VCaP (cell line): ENCODE measurements around the gene COL18A1.
A peak's percentile ranks its signal among the peaks of the same experiment; 100 is the strongest.

ENCODE experiments used
- H3K27ac ChIP-seq: fragments of 450-650 bp; 2 replicates; pipeline ENCODE4 v1.5.1; 2017
- CTCF ChIP-seq: fragments of 450-650 bp; conservative IDR thresholded peaks from 2 replicates; pipeline ENCODE4 v1.5.1; 2017; ENCODE audit warnings: mild to moderate bottlenecking, moderate library complexity

COL18A1 gene

DNA sequence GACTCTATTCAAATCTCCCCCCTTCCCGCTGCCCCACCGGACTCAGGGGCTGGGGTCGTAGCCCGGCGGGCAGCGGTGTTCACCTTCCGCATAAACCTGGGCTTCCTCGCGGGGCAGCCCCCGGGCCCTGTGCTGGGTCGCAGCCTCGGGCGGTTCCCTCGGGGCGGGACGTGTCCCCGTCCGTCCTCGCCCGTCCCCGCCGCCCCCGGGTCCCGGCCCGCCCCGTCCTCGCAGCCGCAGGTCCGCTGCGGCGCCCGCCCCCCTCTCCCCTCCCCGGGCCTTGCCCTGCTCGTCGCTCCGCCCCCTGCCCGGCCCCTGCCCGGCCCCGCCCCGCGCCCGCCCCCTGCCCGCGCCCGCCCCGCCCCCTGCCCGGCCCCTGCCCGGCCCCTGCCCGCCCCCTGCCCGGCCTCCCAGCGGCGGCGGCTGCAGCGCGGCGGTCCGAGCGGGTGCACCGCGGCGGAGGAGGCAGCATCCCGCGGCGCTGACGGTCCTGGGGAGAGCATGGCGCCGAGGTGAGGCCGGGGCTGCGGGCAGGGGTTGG, at the start of gene COL18A1:
COL18A1 (plus strand) TSS at position 436 of the 541 bp plus-strand sequence; CDS start at position 502, 66 bp downstream.
- peak; percentile 22; the same call in 1 of the 2 replicates for TF ChIP-seq CTCF
- peak within 1 kb of the TSS; percentile 69 for H3K27ac ChIP-seq

GRCh38 chr21:45355573-45355972, 49.4 kb upstream of the COL18A1 start:
- H3K27ac ChIP-seq = peak overlapping the region; percentile 77
- TF ChIP-seq CTCF = no peak

DNA sequence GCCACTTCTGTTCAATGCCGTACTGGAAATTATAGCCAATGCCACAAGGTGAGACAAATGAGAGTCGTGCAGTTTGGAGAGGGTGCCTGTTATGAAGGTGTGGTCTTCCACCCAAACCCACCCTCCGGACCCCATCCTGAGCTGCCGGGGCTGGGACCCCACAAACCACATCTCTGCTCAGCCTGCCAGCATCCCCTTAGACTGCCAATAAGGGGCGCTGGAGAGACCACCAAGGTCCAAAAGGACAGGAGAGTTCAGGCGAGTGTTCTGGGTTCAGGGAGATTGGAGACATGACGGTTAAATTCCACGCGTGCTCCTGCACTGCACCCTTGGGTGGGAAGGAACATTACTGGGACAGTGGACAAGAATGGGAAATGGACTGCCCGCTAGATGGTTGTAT, 48.7 kb upstream of the COL18A1 start:
- peak overlapping the region; percentile 77 for H3K27ac ChIP-seq
- no peak for TF ChIP-seq CTCF

DNA sequence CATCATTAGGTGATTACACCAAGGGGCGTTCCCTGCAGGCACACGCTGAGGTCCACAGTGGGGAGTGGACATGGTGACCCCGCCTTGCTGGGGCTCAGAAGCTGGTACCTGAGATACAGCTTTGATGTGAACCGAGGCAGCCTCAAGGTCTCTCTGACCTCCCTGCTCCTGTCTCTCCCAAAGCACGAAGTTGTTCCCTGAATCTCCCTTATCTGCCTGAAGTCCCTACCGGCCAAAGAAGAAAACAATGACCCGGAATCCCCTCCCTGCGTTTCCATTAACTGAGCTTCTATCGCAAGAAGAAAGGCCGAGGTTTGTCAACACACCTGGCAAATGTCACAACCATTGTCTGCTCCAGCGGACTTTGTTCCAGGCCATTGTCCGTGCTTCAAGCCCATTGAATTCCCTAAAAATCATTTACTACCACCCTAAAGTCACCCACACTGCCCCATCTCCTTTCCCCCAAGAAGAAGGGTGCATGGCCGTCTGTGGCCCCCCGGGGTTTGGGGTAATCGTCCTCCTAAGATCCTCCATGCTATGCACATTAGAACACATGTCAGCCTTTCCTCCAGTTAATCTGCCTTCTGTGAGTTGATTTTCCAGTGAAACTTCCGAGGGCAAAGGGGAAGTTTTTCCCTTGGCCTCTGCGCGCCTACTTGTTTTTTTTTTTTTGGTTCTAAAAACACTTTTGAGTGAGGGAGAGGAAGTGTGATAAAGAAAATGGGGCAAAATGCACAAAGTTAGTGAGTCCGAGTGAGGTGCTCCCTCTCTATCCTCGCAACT, 48.1 kb upstream of the COL18A1 start:
- peak overlapping the region; percentile 52 for H3K27ac ChIP-seq
- TF ChIP-seq CTCF = no peak

GRCh38 chr21:45357436-45358260, 47.3 kb upstream of the COL18A1 start:
- TF ChIP-seq CTCF = no peak
- peak overlapping the region; percentile 52 for H3K27ac ChIP-seq

- peak overlapping the region; percentile 52; the same call in 1 of the 2 replicates for H3K27ac ChIP-seq
Measured at GRCh38 chr21:45358261-45358670, 46.7 kb upstream of the COL18A1 start.

More at GRCh38 chr21:45358261-45358670, 46.7 kb upstream of the COL18A1 start:
- no peak for TF ChIP-seq CTCF
